ENCODE measurements around the gene FARSA.

Gene FARSA

DNA sequence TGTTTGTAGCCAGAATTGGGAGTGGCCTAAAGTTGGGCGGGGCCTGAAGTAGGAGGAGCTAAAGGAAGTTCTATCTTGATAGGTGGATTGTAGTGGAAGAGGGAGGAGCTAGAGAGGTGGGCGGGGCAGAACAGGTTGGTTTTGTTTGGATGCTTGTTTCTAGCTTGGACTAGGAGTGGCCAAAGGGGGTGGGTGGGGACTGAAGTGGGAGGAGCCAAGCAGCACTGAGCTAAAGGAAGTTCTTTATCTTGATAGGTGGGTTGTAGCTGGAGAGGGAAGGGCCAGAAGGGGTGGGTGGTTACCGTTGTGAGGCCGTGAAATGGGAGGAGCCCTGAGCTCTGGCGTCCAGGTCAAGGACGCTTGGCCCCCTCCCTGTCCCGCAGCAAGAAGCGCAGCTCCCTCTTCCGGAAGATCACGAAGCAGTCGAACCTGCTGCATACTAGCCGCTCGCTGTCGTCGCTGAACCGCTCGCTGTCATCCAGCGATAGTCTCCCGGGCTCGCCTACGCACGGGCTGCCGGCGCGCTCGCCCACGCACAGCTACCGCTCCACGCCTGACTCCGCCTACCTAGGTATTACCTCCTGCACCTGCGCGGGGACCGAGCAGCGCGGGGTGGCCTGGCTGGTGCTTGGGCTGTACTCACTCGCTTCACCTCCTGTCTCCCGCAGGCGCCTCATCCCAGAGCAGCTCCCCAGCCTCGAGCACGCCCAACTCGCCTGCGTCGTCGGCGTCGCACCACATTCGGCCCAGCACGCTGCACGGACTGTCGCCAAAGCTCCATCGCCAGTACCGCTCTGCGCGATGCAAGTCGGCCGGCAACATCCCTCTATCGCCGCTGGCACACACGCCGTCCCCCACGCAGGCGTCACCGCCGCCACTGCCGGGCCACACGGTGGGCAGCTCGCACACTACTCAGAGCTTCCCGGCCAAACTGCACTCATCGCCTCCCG is 60.3 kb downstream of the FARSA start:
- H3K27me3 ChIP-seq (ENCODE audit: low read length): no peaks in the 10 kb centered on the region
- no peak overlapping the region for H3K4me3 ChIP-seq (ENCODE audit: insufficient read depth, low read length, poor library complexity, severe bottlenecking)
- H3K36me3 ChIP-seq (ENCODE audit: low read length): no peaks in the 10 kb centered on the region
- no peaks in the 10 kb centered on the region for H3K9me3 ChIP-seq (ENCODE audit: insufficient read depth, low read length)
- no peaks in the 10 kb centered on the region for H4K20me1 ChIP-seq (ENCODE audit: low read depth, low read length)
- H3K9ac ChIP-seq (ENCODE audit: low read length): no peak overlapping the region
- no peak overlapping the region for H3K4me2 ChIP-seq (ENCODE audit: low read depth, low read length, poor library complexity, severe bottlenecking)
- no peaks in the 10 kb centered on the region for H3K9me2 ChIP-seq (replicated peaks; ENCODE audit: insufficient read depth, low read length)
- H2AFZ ChIP-seq (ENCODE audit: low read depth, low read length, severe bottlenecking): no peak overlapping the region
- TF ChIP-seq, protein P1, sequence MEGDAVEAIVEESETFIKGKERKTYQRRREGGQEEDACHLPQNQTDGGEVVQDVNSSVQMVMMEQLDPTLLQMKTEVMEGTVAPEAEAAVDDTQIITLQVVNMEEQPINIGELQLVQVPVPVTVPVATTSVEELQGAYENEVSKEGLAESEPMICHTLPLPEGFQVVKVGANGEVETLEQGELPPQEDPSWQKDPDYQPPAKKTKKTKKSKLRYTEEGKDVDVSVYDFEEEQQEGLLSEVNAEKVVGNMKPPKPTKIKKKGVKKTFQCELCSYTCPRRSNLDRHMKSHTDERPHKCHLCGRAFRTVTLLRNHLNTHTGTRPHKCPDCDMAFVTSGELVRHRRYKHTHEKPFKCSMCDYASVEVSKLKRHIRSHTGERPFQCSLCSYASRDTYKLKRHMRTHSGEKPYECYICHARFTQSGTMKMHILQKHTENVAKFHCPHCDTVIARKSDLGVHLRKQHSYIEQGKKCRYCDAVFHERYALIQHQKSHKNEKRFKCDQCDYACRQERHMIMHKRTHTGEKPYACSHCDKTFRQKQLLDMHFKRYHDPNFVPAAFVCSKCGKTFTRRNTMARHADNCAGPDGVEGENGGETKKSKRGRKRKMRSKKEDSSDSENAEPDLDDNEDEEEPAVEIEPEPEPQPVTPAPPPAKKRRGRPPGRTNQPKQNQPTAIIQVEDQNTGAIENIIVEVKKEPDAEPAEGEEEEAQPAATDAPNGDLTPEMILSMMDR (IDR thresholded peaks at IDR 0.05; ENCODE audit: insufficient read depth, low read length, poor library complexity, severe bottlenecking): no peak
- TF ChIP-seq EZH2phosphoT487 (conservative IDR thresholded peaks at IDR 0.05; ENCODE audit: low read length): no peak
- peaks cover 5% of the 10 kb centered on the region; the same call in 1 of the 2 replicates for H3F3A ChIP-seq (ENCODE audit: insufficient read depth)
- no peak overlapping the region for H3K27ac ChIP-seq (ENCODE audit: low read depth, low read length)
- no peaks in the 10 kb centered on the region for H3K79me2 ChIP-seq (ENCODE audit: insufficient read depth, low read length)

All from SU-DHL-6 (cell line).